HepG2 (cell line): Measurements from ENCODE around the gene AFF1. TPM values are rescaled to one million over a fixed set of nuclear protein-coding genes. Genes with fewer than 3 reads are reported as not detected.
A peak's percentile ranks its signal among the peaks of the same experiment; 100 is the strongest.

Experiments
- CREM ChIP-seq, 2 experiments: sonication (generic) in 1 of 2; formaldehyde crosslinking in 1 of 2; IDR thresholded peaks; 2 replicates each; pipeline versions ENCODE4 v1.4.0 to v1.6.1; 2016 to 2020; ENCODE audit warnings: antibody characterized with exemption in 1 of 2, mild to moderate bottlenecking in 1 of 2, missing genetic modification reagents in 1 of 2
- EP300 ChIP-seq, 3 experiments: sonication (generic) in 1 of 3; formaldehyde crosslinking in 1 of 3; IDR thresholded peaks; 2 replicates each; pipeline versions ENCODE4 v1.5.1 to v1.6.1; 2011 to 2020; ENCODE audit warnings: low read depth in 2 of 3, low read length in 2 of 3, borderline replicate concordance in 1 of 3, improper control_type of control experiment in 1 of 3, mild to moderate bottlenecking in 1 of 3, missing genetic modification reagents in 1 of 3, moderate library complexity in 1 of 3
- FOXA3 ChIP-seq: IDR thresholded peaks from 2 replicates; pipeline ENCODE4 v1.6.1; 2016; ENCODE audit warnings: missing genetic modification reagents, missing compliant biosample characterization
- FOXP1 ChIP-seq, 2 experiments: fragments of 450-650 bp in 1 of 2; IDR thresholded peaks; 2 replicates each; pipeline ENCODE4 v1.6.1; 2017 to 2018; ENCODE audit warnings: antibody characterized with exemption in 1 of 2
- GATAD1 ChIP-seq: IDR thresholded peaks from 2 replicates; pipeline ENCODE4 v1.6.1; 2016; ENCODE audit warnings: missing genetic modification reagents, missing compliant biosample characterization
- GPN1 ChIP-seq: sonication (generic); formaldehyde crosslinking; IDR thresholded peaks from 2 replicates; pipeline ENCODE4 v1.5.1; 2020; ENCODE audit warnings: missing genetic modification reagents, borderline replicate concordance
- HDAC2 ChIP-seq: sonication (generic); formaldehyde crosslinking; IDR thresholded peaks from 2 replicates; pipeline ENCODE4 v1.4.0; 2020; ENCODE audit warnings: missing genetic modification reagents
- HES4 ChIP-seq: sonication (generic); formaldehyde crosslinking; IDR thresholded peaks from 2 replicates; pipeline ENCODE4 v1.9.0; 2021; ENCODE audit warnings: mild to moderate bottlenecking, missing genetic modification reagents, borderline replicate concordance
- HMGA1 ChIP-seq: sonication (generic); formaldehyde crosslinking; conservative IDR thresholded peaks from 2 replicates; pipeline ENCODE4 v1.4.0; 2020; ENCODE audit warnings: missing genetic modification reagents
- HNF4A ChIP-seq: sonication (generic); formaldehyde crosslinking; IDR thresholded peaks from 2 replicates; pipeline ENCODE4 v1.4.0; 2020; ENCODE audit warnings: missing genetic modification reagents
- HOXA9 ChIP-seq: sonication (generic); formaldehyde crosslinking; IDR thresholded peaks from 2 replicates; pipeline ENCODE4 v1.8.1; 2022; ENCODE audit warnings: missing genetic modification reagents, mild to moderate bottlenecking, moderate library complexity, borderline replicate concordance
- LCORL ChIP-seq, 2 experiments: fragments of 450-650 bp in 1 of 2; sonication (generic) in 1 of 2; formaldehyde crosslinking in 1 of 2; IDR thresholded peaks; 2 replicates each; pipeline versions ENCODE4 v1.5.0 to v1.6.1; 2017 to 2020; ENCODE audit warnings: antibody characterized with exemption in 1 of 2, missing genetic modification reagents in 1 of 2
- ZMYM4 ChIP-seq: sonication (generic); formaldehyde crosslinking; IDR thresholded peaks from 2 replicates; pipeline ENCODE4 v1.8.1; 2023; ENCODE audit warnings: mild to moderate bottlenecking, missing genetic modification reagents
- ZNF3 ChIP-seq: IDR thresholded peaks from 2 replicates; pipeline ENCODE4 v1.7.0; 2017; ENCODE audit warnings: inconsistent platforms
- ZNF605 ChIP-seq: sonication (generic); formaldehyde crosslinking; IDR thresholded peaks from 2 replicates; pipeline ENCODE4 v1.8.0; 2022; ENCODE audit warnings: mild to moderate bottlenecking, missing genetic modification reagents
- ZNF607 ChIP-seq: sonication (generic); formaldehyde crosslinking; IDR thresholded peaks from 2 replicates; pipeline ENCODE4 v1.5.1; 2020; ENCODE audit warnings: missing genetic modification reagents, mild to moderate bottlenecking, borderline replicate concordance
- polyA plus RNA-seq, 8 experiments: library from polyadenylated mRNA; depleted of rRNA in 3 of 8; stranded (reverse) in 7 of 8; unstranded in 1 of 8; fragments of >200 nt; fragmentation: Illumina TruSeq in 4 of 8; extraction: Trizol in 4 of 8; gene quantifications; 2 replicates each; pipeline versions ENCODE4 v1.2.1 to v1.2.3, GENCODE V29; 2011 to 2016; ENCODE audit warnings: low read depth in 4 of 8, missing spikeins in 1 of 8, mixed read lengths in 1 of 8; ENCODE audit not compliant: insufficient read depth in 1 of 8
- total RNA-seq, 5 experiments: library from RNA; depleted of rRNA; stranded (reverse); fragments of >200 nt; fragmentation: Illumina TruSeq; extraction: Trizol; gene quantifications; 2 replicates each; pipeline ENCODE4 v1.2.3, GENCODE V29; 2016; ENCODE audit warnings: low read depth in 1 of 5
- TF ChIP-seq, protein P1 (sequence below): IDR thresholded peaks from 2 replicates; pipeline ENCODE4 v1.4.0; 2020; ENCODE audit warnings: mild to moderate bottlenecking, missing genetic modification reagents
- TF ChIP-seq, protein P2 (sequence below): IDR thresholded peaks from 2 replicates; pipeline ENCODE4 v1.6.1; 2016; ENCODE audit warnings: missing compliant biosample characterization, missing genetic modification reagents, borderline replicate concordance
- TF ChIP-seq, protein P3 (sequence below): IDR thresholded peaks from 2 replicates; pipeline ENCODE4 v1.6.1; 2016
- TF ChIP-seq, protein P4 (sequence below): sonication (generic); formaldehyde crosslinking; IDR thresholded peaks from 2 replicates; pipeline ENCODE4 v1.5.0; 2020; ENCODE audit warnings: missing genetic modification reagents
- TF ChIP-seq, protein P5 (sequence below), 2 experiments: fragments of 450-650 bp in 1 of 2; sonication (generic) in 1 of 2; formaldehyde crosslinking; IDR thresholded peaks; 2 replicates each; pipeline versions ENCODE4 v1.5.0 to v1.8.0; 2020 to 2022; ENCODE audit warnings: mild to moderate bottlenecking in 1 of 2, missing genetic modification reagents in 1 of 2

AFF1 gene
- total and polyA plus RNA-seq, 2 of the 13 experiments (the other 11 are each of a cell fraction or from before 2014, with no cell fraction given) = 15.5 to 15.9 TPM

DNA sequence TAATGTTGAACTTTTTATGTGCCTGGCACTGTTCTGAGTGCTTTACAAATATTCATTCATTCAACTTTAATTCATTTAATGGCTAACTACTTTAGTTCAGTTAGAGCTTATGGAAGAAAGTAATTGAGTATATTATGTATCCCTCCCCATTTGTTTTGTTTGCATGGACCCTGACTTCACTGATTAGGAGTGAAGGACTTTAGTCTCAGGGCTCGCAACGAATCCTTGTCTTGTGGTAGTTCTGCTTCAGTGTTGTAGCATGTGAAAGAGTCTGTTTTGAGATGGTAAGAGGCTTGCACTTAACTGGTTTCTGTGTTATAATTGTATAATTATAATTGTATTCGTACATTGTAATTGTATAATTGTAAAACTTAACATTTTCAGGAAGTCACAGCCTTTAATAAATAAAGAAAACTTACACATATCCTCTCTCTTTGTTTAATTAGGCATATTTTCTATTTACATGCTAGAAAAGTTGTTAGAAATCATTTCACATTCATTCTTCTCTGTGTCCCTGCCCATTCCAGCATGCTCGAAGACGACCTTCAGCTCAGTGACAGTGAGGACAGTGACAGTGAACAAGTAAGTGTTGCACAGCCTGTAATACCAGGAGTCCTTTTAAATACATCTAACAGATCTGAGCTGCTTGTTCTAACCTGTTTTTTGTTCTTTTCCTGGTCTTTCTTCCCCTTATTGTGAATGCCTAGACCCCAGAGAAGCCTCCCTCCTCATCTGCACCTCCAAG is 170.5 kb downstream of the AFF1 start (continued):
- TF ChIP-seq HES4 = no peak
- TF ChIP-seq, protein P1, sequence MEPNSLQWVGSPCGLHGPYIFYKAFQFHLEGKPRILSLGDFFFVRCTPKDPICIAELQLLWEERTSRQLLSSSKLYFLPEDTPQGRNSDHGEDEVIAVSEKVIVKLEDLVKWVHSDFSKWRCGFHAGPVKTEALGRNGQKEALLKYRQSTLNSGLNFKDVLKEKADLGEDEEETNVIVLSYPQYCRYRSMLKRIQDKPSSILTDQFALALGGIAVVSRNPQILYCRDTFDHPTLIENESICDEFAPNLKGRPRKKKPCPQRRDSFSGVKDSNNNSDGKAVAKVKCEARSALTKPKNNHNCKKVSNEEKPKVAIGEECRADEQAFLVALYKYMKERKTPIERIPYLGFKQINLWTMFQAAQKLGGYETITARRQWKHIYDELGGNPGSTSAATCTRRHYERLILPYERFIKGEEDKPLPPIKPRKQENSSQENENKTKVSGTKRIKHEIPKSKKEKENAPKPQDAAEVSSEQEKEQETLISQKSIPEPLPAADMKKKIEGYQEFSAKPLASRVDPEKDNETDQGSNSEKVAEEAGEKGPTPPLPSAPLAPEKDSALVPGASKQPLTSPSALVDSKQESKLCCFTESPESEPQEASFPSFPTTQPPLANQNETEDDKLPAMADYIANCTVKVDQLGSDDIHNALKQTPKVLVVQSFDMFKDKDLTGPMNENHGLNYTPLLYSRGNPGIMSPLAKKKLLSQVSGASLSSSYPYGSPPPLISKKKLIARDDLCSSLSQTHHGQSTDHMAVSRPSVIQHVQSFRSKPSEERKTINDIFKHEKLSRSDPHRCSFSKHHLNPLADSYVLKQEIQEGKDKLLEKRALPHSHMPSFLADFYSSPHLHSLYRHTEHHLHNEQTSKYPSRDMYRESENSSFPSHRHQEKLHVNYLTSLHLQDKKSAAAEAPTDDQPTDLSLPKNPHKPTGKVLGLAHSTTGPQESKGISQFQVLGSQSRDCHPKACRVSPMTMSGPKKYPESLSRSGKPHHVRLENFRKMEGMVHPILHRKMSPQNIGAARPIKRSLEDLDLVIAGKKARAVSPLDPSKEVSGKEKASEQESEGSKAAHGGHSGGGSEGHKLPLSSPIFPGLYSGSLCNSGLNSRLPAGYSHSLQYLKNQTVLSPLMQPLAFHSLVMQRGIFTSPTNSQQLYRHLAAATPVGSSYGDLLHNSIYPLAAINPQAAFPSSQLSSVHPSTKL (CRISPR knock-in tag) = peak; percentile 19; the same call in 1 of the 2 replicates
- TF ChIP-seq ZNF605 (CRISPR knock-in tag) = no peak
- no peak for TF ChIP-seq GATAD1 (CRISPR knock-in tag)
- TF ChIP-seq, protein P2, sequence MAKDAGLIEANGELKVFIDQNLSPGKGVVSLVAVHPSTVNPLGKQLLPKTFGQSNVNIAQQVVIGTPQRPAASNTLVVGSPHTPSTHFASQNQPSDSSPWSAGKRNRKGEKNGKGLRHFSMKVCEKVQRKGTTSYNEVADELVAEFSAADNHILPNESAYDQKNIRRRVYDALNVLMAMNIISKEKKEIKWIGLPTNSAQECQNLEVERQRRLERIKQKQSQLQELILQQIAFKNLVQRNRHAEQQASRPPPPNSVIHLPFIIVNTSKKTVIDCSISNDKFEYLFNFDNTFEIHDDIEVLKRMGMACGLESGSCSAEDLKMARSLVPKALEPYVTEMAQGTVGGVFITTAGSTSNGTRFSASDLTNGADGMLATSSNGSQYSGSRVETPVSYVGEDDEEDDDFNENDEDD = no peak
- no peak for TF ChIP-seq GPN1
- TF ChIP-seq, protein P3, sequence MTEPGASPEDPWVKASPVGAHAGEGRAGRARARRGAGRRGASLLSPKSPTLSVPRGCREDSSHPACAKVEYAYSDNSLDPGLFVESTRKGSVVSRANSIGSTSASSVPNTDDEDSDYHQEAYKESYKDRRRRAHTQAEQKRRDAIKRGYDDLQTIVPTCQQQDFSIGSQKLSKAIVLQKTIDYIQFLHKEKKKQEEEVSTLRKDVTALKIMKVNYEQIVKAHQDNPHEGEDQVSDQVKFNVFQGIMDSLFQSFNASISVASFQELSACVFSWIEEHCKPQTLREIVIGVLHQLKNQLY (CRISPR knock-in tag) = 0 out of 2 replicates have a peak, but pooled peaks have one; percentile 24
- no peak for TF ChIP-seq ZNF3 (CRISPR knock-in tag)
- no peak for TF ChIP-seq ZNF607 (CRISPR knock-in tag)
- no peak for TF ChIP-seq HMGA1 (CRISPR knock-in tag)
- no peak for TF ChIP-seq FOXP1 (IDR thresholded peaks at IDR 0.05)
- TF ChIP-seq FOXP1 (CRISPR knock-in tag; IDR thresholded peaks at IDR 0.05) = peak; percentile 59; the same call in 1 of the 2 replicates
- peak in 1 of 2 experiments; percentile 55; a peak in 1 of 4 replicates for TF ChIP-seq EP300 (IDR thresholded peaks at IDR 0.05; ENCODE audit: low read depth in 2 of 2, low read length in 2 of 2)
- TF ChIP-seq EP300 (CRISPR knock-in tag; IDR thresholded peaks at IDR 0.05; ENCODE audit: borderline replicate concordance) = no peak
- TF ChIP-seq ZMYM4 = 0 out of 2 replicates have a peak, but pooled peaks have one; percentile 26
- TF ChIP-seq, protein P4, sequence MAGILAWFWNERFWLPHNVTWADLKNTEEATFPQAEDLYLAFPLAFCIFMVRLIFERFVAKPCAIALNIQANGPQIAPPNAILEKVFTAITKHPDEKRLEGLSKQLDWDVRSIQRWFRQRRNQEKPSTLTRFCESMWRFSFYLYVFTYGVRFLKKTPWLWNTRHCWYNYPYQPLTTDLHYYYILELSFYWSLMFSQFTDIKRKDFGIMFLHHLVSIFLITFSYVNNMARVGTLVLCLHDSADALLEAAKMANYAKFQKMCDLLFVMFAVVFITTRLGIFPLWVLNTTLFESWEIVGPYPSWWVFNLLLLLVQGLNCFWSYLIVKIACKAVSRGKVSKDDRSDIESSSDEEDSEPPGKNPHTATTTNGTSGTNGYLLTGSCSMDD (CRISPR knock-in tag) = no peak
- TF ChIP-seq HOXA9 = no peak
- peak; percentile 38; the same call in 1 of the 2 replicates for TF ChIP-seq CREM (IDR thresholded peaks at IDR 0.05)
- no peak for TF ChIP-seq CREM (CRISPR knock-in tag; IDR thresholded peaks at IDR 0.05)
- TF ChIP-seq, protein P5, sequence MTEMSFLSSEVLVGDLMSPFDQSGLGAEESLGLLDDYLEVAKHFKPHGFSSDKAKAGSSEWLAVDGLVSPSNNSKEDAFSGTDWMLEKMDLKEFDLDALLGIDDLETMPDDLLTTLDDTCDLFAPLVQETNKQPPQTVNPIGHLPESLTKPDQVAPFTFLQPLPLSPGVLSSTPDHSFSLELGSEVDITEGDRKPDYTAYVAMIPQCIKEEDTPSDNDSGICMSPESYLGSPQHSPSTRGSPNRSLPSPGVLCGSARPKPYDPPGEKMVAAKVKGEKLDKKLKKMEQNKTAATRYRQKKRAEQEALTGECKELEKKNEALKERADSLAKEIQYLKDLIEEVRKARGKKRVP (CRISPR knock-in tag; IDR thresholded peaks at IDR 0.05) = no peak
- TF ChIP-seq HDAC2 = peak; percentile 45; the same call in 1 of the 2 replicates
- peak; percentile 32; the same call in 1 of the 2 replicates for TF ChIP-seq FOXA3 (CRISPR knock-in tag)
- no peak for TF ChIP-seq LCORL (IDR thresholded peaks at IDR 0.05)
- 0 out of 2 replicates have a peak, but pooled peaks have one; percentile 24 for TF ChIP-seq LCORL (CRISPR knock-in tag; IDR thresholded peaks at IDR 0.05)
- TF ChIP-seq HNF4A = peak; percentile 91
